GM10847 (cell line): ENCODE data around the gene CLEC3A.

Experiments
- POLR2A ChIP-seq: IDR thresholded peaks from 2 replicates; pipeline ENCODE4 v1.6.1; 2011; ENCODE audit not compliant: insufficient read length; ENCODE audit errors: extremely low read depth

Gene CLEC3A, protein sequence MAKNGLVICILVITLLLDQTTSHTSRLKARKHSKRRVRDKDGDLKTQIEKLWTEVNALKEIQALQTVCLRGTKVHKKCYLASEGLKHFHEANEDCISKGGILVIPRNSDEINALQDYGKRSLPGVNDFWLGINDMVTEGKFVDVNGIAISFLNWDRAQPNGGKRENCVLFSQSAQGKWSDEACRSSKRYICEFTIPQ

DNA sequence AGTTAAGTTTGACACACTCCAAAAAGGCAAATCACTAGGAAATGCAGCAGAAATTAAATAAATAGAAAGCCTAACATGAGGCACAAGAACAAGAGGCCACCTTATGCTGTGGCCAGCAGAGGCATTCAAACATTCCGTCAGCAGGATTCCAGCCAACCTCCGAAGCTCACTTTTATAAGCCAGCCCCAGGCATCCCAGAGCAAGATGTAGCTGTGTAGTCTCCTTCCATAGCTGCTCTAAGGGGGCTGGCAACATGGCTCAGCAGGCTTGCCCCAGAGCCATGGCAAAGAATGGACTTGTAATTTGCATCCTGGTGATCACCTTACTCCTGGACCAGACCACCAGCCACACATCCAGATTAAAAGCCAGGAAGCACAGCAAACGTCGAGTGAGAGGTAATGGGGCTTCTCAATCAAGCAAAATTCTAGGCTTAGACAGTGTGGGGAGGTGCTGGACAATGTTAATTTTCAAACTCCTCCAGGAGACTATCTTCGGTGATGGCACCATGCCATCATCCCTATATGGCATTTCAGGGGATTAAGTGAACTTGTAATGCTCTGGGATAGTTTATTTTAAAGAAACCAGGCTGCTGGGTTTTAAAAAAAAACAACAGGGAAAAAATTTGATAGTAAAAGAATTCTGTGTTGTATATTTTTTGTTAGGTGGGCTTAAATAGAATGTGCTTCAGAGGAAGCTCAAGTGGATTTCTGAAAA lies at the start of gene CLEC3A:
TSS of gene CLEC3A (plus strand) at position 202 of the 714 bp plus-strand sequence. CDS start at position 281, 79 bp downstream.
- no peak for TF ChIP-seq POLR2A

DNA sequence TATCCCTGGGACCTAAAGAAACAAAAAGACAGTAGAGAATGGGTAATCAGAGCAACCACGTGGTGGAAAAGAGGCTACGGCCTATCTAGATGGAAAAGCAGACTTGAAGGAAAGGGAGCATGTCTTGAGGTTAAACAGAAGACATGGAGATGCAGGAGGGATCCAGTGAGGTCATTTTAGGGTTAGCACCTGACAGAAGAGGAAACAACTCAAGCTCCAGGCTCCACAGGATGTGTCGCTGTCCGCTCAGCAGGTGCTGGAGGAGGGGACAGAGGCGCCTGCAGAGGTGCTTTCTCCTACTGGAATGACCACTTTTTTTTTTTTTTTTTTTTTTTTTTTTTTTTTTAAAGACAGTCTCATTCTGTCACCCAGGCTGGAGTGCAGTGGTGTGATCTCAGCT lies 47.5 kb upstream of the CLEC3A start:
- TF ChIP-seq POLR2A, result no peak

GRCh38 chr16:77975942-77976341 lies 46.4 kb upstream of the CLEC3A start:
- TF ChIP-seq POLR2A, result no peak

- no peak for TF ChIP-seq POLR2A
Measured at GRCh38 chr16:77977339-77977738, 45.0 kb upstream of the CLEC3A start.

DNA sequence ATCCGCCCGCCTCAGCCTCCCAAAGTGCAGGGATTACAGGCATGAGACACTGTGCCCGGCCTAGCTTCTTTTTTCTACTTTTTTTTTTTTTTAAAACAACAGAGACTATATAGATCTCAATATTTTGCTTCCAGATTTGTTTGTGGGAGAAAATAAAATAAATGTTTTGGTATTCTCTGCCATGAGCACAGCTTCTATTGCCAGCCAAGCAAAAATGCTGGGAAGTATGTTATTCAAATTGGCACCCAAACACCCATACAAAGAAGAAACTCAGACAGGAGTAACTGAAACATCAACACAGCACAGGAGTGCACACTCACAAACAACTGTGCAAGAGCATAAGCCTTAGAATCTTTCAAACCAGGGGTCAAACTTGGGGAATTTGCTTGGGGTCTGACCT lies 37.2 kb upstream of the CLEC3A start:
- no peak for TF ChIP-seq POLR2A

DNA sequence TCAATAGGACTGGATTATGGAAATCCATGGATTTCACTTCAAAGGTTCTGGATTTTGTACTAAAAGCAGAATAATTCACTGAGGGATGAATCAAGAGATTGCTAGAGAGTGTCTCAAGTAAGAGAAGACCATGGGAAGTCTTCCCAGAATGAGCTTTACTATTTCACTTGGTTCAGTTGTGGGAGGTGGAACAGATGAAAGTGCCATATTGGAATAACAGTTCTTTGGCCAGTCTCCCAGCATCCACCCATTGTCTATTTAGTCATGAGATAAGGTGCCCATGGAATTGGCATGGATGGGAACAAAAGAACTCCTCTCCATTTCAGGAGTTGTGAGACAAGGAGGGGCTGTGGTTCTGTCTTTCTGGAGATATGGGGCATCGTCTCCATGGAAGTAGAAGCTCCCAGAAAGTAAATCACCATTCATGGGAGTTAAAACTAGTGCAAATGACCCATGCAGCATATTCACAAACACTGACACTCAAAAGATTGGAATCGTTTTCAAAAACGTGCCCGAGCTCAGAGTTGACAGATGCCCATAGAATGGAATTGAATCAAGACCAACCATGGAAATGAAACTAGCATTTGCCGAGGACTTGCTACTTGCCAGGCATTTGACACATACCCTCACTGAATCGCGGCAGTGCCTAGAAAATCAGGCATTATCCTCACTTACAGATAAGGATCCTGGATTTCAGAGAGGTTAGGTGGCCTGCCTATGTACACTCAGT lies 36.2 kb upstream of the CLEC3A start:
- TF ChIP-seq POLR2A, result no peak

DNA sequence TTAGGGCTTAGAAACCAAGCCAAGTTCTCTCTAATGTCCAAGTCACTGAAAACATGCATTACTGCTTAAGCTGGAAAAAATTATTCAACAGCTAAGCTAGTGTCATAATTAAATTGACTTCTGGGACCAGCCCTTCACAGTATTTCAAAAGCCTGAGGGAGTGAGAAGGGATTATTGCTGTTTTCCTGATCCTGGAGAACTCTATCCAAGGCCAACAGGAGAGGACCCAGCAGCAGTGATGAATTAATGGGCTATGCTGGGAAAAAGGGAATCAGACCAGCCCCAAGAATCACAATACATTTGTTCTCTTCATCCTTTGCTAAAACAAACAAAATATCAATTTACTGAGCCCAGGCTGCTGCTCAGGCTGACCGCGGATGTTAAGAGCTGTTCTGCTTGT lies 34.5 kb upstream of the CLEC3A start:
- TF ChIP-seq POLR2A, result no peak

DNA sequence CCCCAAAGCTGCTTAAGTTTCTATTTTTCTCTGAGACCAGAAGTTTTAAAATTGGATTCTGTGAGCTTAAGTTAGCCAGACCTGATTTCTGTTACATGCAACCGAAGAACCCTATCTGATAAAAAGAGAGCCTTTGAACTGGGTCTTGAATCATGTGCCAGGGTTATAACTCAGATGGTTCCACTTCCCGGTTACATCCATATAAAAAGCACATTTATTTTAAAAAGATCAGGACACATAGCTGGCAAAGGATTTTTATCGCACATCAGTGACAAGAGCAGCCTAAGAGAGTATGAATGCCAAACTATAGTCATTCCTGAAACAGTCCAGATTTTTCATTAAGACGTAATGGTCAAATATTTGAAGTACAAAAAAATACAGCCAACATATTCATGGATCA lies 32.5 kb upstream of the CLEC3A start:
- no peak for TF ChIP-seq POLR2A

- no peak for TF ChIP-seq POLR2A
Measured at GRCh38 chr16:77991701-77992100, 30.6 kb upstream of the CLEC3A start.

DNA sequence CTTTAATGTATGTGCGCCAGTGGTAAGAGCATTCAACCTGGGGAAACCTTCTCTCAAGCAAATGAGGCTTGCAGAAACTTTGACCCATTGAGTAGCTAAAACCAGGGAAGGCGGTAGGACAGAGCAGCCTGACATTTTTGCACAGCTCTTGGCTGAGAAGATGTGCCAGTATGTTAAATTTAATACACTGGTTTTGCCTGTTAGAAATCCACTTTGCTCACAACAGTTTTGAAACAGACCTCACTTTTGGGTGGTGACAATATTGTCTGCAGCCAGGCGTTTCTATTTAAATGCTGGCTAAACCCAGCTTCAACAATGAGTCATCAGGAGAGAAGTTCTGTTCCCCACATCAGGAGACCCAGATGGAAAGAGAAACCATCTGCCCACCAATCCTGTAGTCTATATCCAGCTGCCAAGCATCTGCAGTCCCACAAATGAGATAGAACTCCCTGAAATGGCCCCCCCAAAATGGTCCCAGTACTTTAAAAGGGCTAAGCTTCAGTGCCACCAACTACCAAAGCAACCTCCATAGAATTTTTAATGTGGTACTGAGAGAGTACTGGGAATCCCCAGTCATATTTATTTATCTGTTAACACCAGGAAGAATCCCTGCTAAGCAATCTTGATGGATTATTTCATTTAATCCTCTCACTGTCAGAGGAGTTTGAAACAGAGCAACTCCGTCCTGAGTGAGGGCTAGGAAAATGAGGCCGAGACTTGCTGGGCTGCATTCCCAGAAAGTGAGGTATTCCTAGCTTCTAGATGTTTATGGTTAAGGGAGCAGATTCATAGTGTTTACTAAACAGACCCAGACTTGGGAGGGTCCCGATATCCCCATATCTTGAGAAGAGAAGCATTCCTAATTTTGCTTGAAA lies 29.0 kb upstream of the CLEC3A start:
- TF ChIP-seq POLR2A, result no peak

DNA sequence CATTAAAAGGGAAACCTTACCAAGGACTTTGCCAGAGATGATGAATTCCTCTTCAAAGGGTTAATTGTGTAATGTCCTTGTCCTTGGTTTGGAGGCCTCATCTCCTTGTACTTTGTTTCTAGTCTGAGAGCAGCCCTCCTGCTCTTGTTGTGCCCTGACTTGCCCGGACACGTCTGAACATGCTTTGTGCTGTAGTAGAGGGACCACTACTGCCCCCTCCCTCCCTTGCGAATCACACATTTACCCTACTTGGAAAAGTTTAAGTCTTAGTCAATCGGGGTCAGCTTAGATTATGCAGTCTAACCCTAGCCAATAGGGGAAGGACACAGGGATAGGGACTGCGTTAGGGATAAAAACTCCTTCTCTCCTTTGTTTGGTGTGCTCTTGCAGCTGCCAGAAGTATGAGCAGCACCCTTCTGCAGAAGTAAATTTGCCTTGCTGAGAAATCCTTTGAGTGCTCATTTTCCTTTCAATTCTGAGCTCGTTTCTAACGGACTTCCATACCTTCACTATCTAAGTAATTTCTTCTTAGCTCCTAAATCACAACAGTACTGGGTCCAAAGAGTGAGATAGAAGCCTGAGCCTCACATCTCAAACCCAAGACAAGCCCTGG lies 26.4 kb upstream of the CLEC3A start:
- TF ChIP-seq POLR2A, result no peak

DNA sequence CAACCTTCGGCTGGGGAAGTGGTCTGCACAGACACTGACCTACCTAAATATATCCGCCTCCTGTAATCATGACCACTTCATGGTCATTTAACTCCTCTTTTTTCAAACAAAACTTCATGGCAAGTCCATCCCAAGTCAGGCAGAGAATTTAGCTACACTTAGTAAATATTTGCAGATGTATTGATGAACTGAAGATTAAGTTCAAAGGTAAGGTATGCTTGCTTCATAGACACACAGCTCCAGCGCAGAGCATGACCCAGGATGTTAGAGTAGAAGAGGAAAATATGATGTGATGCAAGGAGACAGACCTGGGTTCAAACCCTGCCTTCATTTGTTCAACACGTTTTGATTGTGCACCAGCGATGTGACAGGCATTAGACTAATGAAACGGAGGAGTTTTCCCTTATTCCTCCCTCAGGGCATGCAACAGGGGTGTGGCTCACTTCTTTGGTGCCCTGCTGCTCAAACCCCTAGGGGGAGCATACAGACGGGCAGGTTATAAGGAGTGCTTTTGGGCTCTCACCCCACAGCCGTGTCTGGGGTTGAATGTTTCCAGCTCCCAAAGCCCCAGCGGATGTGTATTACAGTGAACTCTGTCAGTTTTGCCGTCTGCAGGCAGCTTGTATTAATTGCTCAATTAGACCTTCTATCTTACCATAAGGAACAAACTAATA lies 23.9 kb upstream of the CLEC3A start:
- no peak for TF ChIP-seq POLR2A

- no peak for TF ChIP-seq POLR2A
Measured at GRCh38 chr16:78001451-78002025, 20.8 kb upstream of the CLEC3A start.

DNA sequence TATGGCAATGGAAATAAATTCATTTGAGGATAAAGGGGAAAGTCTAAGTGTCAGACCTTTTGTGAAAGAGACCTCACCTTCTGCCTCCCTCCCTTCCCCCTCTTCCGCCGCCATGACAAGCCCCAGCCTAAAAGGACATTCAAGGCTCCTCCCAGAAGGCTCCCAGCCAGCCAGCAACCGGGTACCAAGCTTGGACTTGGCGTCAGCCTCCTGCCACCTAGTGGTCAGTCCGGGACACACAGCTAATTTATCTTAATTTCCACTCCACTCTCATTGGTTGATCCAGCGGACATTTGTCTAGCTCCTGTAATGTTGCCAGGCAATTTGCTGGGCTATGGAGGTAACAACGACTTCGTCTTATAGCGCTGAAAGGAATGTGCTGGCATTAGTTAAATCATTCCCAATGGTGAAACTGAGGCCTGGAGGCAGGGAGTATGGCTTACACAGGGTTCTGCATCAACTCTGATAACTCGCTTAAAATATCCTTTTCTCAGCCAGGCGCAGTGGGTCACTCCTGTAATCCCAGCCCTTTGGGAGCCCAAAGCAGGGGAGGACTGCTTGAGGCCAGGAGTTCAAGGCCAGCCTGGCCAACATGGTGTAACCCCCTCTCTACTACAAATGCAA lies 19.3 kb upstream of the CLEC3A start:
- TF ChIP-seq POLR2A, result no peak

DNA sequence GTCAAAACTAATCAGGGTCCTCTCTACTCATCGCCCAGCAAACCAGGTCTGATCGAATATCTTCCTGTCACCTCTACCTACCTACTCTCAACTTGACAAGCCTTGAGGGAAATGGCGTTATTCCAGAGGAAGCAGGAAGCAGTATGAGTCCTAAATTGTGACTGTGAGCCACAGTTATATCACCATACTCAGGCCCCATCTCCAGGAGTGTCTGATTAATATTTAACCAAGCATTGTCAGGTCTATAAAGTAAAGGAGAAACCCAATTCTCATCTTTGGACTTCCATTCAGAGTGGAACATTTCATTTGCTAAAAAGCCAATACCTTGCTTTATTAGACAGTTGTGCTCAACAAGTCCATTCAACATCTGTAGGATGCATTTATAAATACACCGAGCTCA lies 17.8 kb upstream of the CLEC3A start:
- no peak for TF ChIP-seq POLR2A
